ENCODE results near the gene BAK1. TPM values are rescaled to one million over a fixed set of nuclear protein-coding genes. Genes with fewer than 3 reads are reported as not detected.

Gene BAK1
- total and polyA plus RNA-seq, 2 of the 13 experiments (the other 11 are each of a cell fraction or from before 2014, with no cell fraction given) = 15.0 to 23.8 TPM

DNA sequence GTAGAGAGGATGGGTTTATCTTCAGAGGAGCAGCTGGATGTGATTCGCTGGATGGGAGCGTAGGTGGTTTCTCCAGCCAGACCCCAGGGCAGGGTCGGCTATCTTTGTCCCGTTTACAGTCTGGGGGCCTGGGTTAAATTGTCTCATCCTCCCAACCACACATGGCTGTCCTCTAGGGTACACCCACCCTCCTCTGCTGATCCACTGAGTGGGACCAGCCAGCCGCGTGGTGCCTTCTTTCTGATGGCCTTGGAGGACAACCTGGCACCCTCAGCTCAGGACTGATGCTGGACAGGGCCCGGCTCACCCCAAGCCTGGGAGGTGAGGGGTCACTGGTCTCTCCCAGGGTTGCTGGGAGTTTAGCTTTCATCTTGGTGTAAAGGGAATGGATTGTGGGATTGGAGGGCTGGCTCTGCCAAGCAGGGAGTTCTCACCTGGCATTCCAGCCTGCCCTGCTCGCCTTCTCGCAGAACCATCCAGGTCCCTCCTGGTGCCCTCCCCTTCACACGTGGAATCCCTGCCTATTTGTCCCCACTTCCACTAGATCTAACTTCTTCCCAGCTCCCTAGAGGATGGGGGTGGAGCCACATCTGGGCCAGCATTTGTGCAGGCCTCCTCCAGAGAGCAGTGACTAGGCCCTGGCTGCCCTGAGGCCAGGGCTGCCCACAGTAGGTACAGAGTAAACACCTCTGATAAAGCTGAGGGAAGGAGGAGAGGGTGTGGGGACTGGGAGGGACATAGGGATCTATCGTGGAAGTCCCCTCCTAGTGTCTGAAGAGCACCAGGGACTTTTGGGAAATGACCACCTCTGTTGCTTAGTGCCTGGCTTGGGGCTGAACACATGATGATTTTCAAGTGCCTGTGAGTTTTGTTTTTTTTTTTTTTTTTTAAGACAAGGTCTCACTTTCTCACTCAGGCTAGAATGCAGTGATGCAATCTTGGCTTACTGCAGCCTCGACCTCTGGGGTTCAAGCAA, 42.7 kb upstream of the BAK1 start (continued):
- TF ChIP-seq THAP9 (CRISPR knock-in tag; IDR thresholded peaks at IDR 0.05; ENCODE audit: borderline replicate concordance) (0 out of 2 replicates have a peak, but pooled peaks have one; percentile 26), GABPB1 (CRISPR knock-in tag; IDR thresholded peaks at IDR 0.05) (no peak), KMT2A (CRISPR knock-in tag; IDR thresholded peaks at IDR 0.05) (no peak), ZSCAN25 (CRISPR knock-in tag; IDR thresholded peaks at IDR 0.05) (no peak), BCL6 (CRISPR knock-in tag; IDR thresholded peaks at IDR 0.05) (no peak), ZSCAN21 (CRISPR knock-in tag; IDR thresholded peaks at IDR 0.05; ENCODE audit: borderline replicate concordance) (no peak)
- TF ChIP-seq, protein P1, sequence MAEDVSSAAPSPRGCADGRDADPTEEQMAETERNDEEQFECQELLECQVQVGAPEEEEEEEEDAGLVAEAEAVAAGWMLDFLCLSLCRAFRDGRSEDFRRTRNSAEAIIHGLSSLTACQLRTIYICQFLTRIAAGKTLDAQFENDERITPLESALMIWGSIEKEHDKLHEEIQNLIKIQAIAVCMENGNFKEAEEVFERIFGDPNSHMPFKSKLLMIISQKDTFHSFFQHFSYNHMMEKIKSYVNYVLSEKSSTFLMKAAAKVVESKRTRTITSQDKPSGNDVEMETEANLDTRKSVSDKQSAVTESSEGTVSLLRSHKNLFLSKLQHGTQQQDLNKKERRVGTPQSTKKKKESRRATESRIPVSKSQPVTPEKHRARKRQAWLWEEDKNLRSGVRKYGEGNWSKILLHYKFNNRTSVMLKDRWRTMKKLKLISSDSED (CRISPR knock-in tag; IDR thresholded peaks at IDR 0.05) = no peak
- TF ChIP-seq, protein P2, sequence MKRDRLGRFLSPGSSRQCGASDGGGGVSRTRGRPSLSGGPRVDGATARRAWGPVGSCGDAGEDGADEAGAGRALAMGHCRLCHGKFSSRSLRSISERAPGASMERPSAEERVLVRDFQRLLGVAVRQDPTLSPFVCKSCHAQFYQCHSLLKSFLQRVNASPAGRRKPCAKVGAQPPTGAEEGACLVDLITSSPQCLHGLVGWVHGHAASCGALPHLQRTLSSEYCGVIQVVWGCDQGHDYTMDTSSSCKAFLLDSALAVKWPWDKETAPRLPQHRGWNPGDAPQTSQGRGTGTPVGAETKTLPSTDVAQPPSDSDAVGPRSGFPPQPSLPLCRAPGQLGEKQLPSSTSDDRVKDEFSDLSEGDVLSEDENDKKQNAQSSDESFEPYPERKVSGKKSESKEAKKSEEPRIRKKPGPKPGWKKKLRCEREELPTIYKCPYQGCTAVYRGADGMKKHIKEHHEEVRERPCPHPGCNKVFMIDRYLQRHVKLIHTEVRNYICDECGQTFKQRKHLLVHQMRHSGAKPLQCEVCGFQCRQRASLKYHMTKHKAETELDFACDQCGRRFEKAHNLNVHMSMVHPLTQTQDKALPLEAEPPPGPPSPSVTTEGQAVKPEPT (CRISPR knock-in tag; IDR thresholded peaks at IDR 0.05; ENCODE audit: low read depth) = no peak

Measured in HepG2 (cell line).